ENCODE measurements around the gene GGT5.

DNA sequence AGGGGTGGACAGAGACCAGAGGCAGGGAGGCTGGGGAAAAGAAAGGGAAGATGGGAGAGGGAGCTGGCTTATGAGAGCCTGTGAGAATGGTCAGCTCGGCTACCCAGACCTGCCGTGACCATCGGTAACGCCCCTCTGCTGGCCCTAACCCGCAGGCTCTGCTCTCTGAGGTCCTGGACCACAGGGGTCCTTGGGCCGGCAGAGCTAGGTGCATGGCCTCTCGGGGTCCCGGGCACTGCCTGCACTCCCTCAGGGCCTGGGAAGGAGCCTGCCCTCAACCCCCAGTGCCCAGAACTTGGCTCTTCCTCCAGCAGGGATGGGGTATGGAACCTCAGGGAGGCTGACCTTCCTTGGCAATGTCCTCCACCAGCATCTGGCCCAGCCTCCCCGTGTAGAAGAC lies 13.2 kb downstream of the GGT5 start:
- TF ChIP-seq, protein P1, sequence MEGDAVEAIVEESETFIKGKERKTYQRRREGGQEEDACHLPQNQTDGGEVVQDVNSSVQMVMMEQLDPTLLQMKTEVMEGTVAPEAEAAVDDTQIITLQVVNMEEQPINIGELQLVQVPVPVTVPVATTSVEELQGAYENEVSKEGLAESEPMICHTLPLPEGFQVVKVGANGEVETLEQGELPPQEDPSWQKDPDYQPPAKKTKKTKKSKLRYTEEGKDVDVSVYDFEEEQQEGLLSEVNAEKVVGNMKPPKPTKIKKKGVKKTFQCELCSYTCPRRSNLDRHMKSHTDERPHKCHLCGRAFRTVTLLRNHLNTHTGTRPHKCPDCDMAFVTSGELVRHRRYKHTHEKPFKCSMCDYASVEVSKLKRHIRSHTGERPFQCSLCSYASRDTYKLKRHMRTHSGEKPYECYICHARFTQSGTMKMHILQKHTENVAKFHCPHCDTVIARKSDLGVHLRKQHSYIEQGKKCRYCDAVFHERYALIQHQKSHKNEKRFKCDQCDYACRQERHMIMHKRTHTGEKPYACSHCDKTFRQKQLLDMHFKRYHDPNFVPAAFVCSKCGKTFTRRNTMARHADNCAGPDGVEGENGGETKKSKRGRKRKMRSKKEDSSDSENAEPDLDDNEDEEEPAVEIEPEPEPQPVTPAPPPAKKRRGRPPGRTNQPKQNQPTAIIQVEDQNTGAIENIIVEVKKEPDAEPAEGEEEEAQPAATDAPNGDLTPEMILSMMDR (IDR thresholded peaks at IDR 0.05), result no peak
- TF ChIP-seq POLR2A (IDR thresholded peaks at IDR 0.05) (no peak), POLR2AphosphoS5 (IDR thresholded peaks at IDR 0.05) (no peak), EP300 (IDR thresholded peaks at IDR 0.05) (no peak)
